ENCODE data around the gene SLC2A4RG. TPM values are rescaled to one million over a fixed set of nuclear protein-coding genes. Genes with fewer than 3 reads are reported as not detected.

The SLC2A4RG gene
- total and polyA plus RNA-seq, 2 donors (not counting 3 experiments of a cell fraction or from before 2014, with no cell fraction given), result 41.7 to 69.4 TPM

GRCh38 chr20:63777614-63778013 lies 38.0 kb downstream of the SLC2A4RG start:
- dilution Hi-C loops (cut with MboI; ENCODE audit: extremely low pct_ligation_motif_present, low sequenced_read_pairs), result no loop called here
- Histone ChIP-seq H3K9me3 (replicated peaks; ENCODE audit: control insufficient read depth, insufficient read depth, low read length) (no peaks in the 10 kb centered on the region), H2AFZ (ENCODE audit: low read depth, low read length) (no peak overlapping the region), H3K79me2 (ENCODE audit: control insufficient read depth, insufficient read depth, low read length) (no peaks in the 10 kb centered on the region), H3K9ac (replicated peaks; ENCODE audit: extremely low read depth, insufficient read depth, low read length) (no peak overlapping the region), H3K27ac (ENCODE audit: insufficient read depth, low read depth, low read length) (no peak overlapping the region), H3K4me3 (replicated peaks in 1 of 3; ENCODE audit: insufficient read depth in 1 of 3, low read depth in 1 of 3, low read length in 3 of 3) (no peak overlapping the region), H3K4me1 (ENCODE audit: control insufficient read depth, extremely low read depth, insufficient read depth, low read length) (peaks cover 6% of the 10 kb centered on the region), H3K36me3 (ENCODE audit: control insufficient read depth in 2 of 2, extremely low read depth in 1 of 2, insufficient read depth in 2 of 2, low read length in 2 of 2) (no peaks in the 10 kb centered on the region), H3K9me1 (replicated peaks; ENCODE audit: control insufficient read depth, extremely low read depth, insufficient read depth, low read length) (no peaks in the 10 kb centered on the region), H3K27me3 (ENCODE audit: control insufficient read depth in 2 of 2, insufficient read depth in 2 of 2, low read length in 2 of 2) (no peaks in the 10 kb centered on the region), H3K4me2 (ENCODE audit: insufficient read depth, low read length) (no peak overlapping the region), H4K20me1 (replicated peaks; ENCODE audit: control insufficient read depth, extremely low read depth, insufficient read depth, low read length) (no peaks in the 10 kb centered on the region)
- TF ChIP-seq MAX (IDR thresholded peaks at IDR 0.05; ENCODE audit: insufficient read depth, insufficient read length), result no peak
- intact Hi-C loops (cut with micrococcal nuclease), result no loop called here
- ChIA-PET CTCF (interaction anchor here (1.1 to 1.8 kb wide), 3 partner anchors 8 to 196 kb away, joined by 4 to 5 read pairs (median 4); no protein-coding TSS in a partner anchor), POLR2A (no interaction called here)
- BruUV-seq (replicated peaks), result no TSS peak
- FAIRE-seq, result no peak
- DNase-seq (ENCODE audit: low read depth, low spot score), result no peak

- H3K79me2 ChIP-seq (ENCODE audit: control insufficient read depth, insufficient read depth, low read length), result no peaks in the 10 kb centered on the region
- DNase-seq (ENCODE audit: low read depth, low spot score) (no peak), FAIRE-seq (peak; percentile 82)
- H3K4me2 ChIP-seq (ENCODE audit: insufficient read depth, low read length), result no peak overlapping the region
- TF ChIP-seq MYC (IDR thresholded peaks at IDR 0.05; ENCODE audit: low read depth, low read length), result no peak
- no peak for TF ChIP-seq FOS (IDR thresholded peaks at IDR 0.05; ENCODE audit: borderline replicate concordance, insufficient read depth, low read length)
- no peak for TF ChIP-seq CTCF (IDR thresholded peaks at IDR 0.05; ENCODE audit: extremely low read depth in 1 of 2, insufficient read depth in 1 of 2, low read depth in 1 of 2, low read length in 2 of 2)
- no peak for TF ChIP-seq POLR2A (IDR thresholded peaks at IDR 0.05; ENCODE audit: low read depth, low read length)
- TF ChIP-seq POLR2AphosphoS5 (IDR thresholded peaks at IDR 0.05; ENCODE audit: insufficient read depth, low read depth, low read length), result no peak
- no peak for TF ChIP-seq EZH2 (IDR thresholded peaks at IDR 0.05; ENCODE audit: borderline replicate concordance, low read depth, low read length, severe bottlenecking)
- no peak for TF ChIP-seq MAX (IDR thresholded peaks at IDR 0.05; ENCODE audit: insufficient read depth, insufficient read length)
- TF ChIP-seq GATA2 (IDR thresholded peaks at IDR 0.05; ENCODE audit: insufficient read depth, insufficient read length, low read depth, low read length), result no peak
- TF ChIP-seq JUN (IDR thresholded peaks at IDR 0.05; ENCODE audit: borderline replicate concordance, insufficient read depth, insufficient read length, low read depth), result no peak
- intact Hi-C loops (cut with micrococcal nuclease) (no loop called here), dilution Hi-C loops (cut with MboI; ENCODE audit: extremely low pct_ligation_motif_present, low sequenced_read_pairs) (no loop called here)
- BruUV-seq (replicated peaks), result no TSS peak
- POLR2A ChIA-PET, result no interaction called here
- no peaks in the 10 kb centered on the region for H3K9me1 ChIP-seq (replicated peaks; ENCODE audit: control insufficient read depth, extremely low read depth, insufficient read depth, low read length)
- H3K4me1 ChIP-seq (ENCODE audit: control insufficient read depth, extremely low read depth, insufficient read depth, low read length), result peaks cover 6% of the 10 kb centered on the region
- H3K27me3 ChIP-seq (ENCODE audit: control insufficient read depth in 2 of 2, insufficient read depth in 2 of 2, low read length in 2 of 2), result no peaks in the 10 kb centered on the region
- H3K4me3 ChIP-seq (replicated peaks in 1 of 3; ENCODE audit: insufficient read depth in 1 of 3, low read depth in 1 of 3, low read length in 3 of 3), result no peak overlapping the region
- no peaks in the 10 kb centered on the region for H3K9me3 ChIP-seq (replicated peaks; ENCODE audit: control insufficient read depth, insufficient read depth, low read length)
- H3K27ac ChIP-seq (ENCODE audit: insufficient read depth, low read depth, low read length), result no peak overlapping the region
- no peak overlapping the region for H2AFZ ChIP-seq (ENCODE audit: low read depth, low read length)
- no peaks in the 10 kb centered on the region for H3K36me3 ChIP-seq (ENCODE audit: control insufficient read depth in 2 of 2, extremely low read depth in 1 of 2, insufficient read depth in 2 of 2, low read length in 2 of 2)
- CTCF ChIA-PET, result interaction anchor here (1.1 to 1.8 kb wide), 5 partner anchors 8 to 202 kb away, joined by 3 to 5 read pairs (median 4); partner anchors contain the start of gene PRPF6
- no peak overlapping the region for H3K9ac ChIP-seq (replicated peaks; ENCODE audit: extremely low read depth, insufficient read depth, low read length)
- H4K20me1 ChIP-seq (replicated peaks; ENCODE audit: control insufficient read depth, extremely low read depth, insufficient read depth, low read length), result no peaks in the 10 kb centered on the region
Measured at GRCh38 chr20:63778034-63778752, 38.6 kb downstream of the SLC2A4RG start.
